ENCODE results near the gene ILRUN.

DNA sequence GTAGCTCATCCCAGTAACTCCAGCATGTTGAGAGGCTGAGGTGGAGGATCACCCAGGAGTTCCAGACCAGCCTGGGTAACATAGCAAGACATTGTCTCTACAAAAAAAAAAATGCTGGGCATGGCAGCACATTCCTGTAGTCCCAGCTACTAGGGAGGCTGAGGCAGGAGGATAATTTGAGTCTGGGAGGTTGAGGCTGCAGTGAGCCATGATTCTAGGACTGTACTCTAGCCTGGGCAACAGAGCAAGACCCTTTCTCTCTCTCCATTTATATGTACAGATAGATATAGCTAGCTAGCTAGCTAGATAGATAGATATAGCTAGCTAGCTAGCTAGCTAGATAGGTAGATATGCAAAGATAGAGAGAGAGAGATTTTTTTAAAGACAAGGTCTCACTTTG is 20.4 kb downstream of the ILRUN start:
- no peak for TF ChIP-seq POLR2AphosphoS5 (IDR thresholded peaks at IDR 0.05; ENCODE audit: low read depth, low read length)
- TF ChIP-seq CHD2 (IDR thresholded peaks at IDR 0.05; ENCODE audit: low read length, partially characterized antibody): no peak
- TF ChIP-seq, protein P1, sequence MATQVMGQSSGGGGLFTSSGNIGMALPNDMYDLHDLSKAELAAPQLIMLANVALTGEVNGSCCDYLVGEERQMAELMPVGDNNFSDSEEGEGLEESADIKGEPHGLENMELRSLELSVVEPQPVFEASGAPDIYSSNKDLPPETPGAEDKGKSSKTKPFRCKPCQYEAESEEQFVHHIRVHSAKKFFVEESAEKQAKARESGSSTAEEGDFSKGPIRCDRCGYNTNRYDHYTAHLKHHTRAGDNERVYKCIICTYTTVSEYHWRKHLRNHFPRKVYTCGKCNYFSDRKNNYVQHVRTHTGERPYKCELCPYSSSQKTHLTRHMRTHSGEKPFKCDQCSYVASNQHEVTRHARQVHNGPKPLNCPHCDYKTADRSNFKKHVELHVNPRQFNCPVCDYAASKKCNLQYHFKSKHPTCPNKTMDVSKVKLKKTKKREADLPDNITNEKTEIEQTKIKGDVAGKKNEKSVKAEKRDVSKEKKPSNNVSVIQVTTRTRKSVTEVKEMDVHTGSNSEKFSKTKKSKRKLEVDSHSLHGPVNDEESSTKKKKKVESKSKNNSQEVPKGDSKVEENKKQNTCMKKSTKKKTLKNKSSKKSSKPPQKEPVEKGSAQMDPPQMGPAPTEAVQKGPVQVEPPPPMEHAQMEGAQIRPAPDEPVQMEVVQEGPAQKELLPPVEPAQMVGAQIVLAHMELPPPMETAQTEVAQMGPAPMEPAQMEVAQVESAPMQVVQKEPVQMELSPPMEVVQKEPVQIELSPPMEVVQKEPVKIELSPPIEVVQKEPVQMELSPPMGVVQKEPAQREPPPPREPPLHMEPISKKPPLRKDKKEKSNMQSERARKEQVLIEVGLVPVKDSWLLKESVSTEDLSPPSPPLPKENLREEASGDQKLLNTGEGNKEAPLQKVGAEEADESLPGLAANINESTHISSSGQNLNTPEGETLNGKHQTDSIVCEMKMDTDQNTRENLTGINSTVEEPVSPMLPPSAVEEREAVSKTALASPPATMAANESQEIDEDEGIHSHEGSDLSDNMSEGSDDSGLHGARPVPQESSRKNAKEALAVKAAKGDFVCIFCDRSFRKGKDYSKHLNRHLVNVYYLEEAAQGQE (IDR thresholded peaks at IDR 0.05; ENCODE audit: low read depth, low read length): no peak
- TF ChIP-seq, protein P2, sequence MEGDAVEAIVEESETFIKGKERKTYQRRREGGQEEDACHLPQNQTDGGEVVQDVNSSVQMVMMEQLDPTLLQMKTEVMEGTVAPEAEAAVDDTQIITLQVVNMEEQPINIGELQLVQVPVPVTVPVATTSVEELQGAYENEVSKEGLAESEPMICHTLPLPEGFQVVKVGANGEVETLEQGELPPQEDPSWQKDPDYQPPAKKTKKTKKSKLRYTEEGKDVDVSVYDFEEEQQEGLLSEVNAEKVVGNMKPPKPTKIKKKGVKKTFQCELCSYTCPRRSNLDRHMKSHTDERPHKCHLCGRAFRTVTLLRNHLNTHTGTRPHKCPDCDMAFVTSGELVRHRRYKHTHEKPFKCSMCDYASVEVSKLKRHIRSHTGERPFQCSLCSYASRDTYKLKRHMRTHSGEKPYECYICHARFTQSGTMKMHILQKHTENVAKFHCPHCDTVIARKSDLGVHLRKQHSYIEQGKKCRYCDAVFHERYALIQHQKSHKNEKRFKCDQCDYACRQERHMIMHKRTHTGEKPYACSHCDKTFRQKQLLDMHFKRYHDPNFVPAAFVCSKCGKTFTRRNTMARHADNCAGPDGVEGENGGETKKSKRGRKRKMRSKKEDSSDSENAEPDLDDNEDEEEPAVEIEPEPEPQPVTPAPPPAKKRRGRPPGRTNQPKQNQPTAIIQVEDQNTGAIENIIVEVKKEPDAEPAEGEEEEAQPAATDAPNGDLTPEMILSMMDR (IDR thresholded peaks at IDR 0.05): no peak
- TF ChIP-seq EP300 (IDR thresholded peaks at IDR 0.05; ENCODE audit: borderline replicate concordance in 1 of 2, low read depth in 1 of 2, low read length in 1 of 2): no peak
- TF ChIP-seq ELF1 (IDR thresholded peaks at IDR 0.05): no peak
- TF ChIP-seq GATA2 (CRISPR knock-in tag; IDR thresholded peaks at IDR 0.05): no peak
- TF ChIP-seq TEAD4 (IDR thresholded peaks at IDR 0.05; ENCODE audit: borderline replicate concordance, insufficient read depth): no peak
